ENCODE results near the gene RDX. TPM values are rescaled to one million over a fixed set of nuclear protein-coding genes. Genes with fewer than 3 reads are reported as not detected.

The RDX gene
- total RNA-seq, 1 experiment from 2014 or later = 77.4 TPM

DNA sequence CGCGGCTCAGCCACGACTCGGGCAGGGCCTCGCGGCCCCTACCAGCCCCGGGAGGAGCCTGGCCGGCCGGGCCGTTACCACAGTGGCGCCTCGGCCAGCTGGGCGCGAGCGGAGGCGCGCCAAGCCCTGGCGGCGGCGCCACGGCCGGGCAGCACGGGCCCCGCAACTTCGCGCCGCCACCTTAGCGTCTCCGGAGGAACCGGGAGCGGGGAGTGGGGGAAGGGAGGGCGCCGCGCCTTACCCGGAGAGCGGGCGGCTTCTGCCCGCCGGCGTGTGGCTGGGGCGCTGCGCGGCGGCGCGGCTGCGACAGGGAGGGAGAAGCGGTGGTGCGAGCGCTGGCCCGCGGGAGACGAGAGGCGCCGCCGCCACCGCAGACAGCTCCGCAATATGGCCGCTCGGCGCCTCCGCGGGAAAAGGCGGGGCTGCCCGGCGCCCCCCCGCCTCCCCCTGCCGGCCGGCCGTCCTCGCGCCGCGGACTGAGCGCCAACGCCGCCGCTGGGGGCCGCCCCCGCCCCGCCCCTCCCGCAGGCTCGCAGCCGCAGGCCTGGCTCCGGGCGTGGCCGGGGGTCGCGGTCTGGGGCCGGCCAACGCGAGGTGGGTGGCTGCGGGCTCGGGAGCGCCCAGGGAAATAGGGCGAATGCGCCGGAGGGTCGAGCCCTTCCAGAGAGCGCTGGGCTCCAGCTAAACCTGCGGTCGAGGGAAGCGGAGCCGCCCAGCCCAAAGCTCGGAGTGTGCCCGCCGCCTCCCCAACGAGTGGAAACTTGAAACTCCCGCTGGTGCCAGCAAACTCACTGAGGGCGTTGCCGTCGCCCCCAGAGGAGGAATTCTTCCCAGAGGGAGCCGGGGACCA lies at the start of gene RDX (continued):
- TF ChIP-seq, protein P1, sequence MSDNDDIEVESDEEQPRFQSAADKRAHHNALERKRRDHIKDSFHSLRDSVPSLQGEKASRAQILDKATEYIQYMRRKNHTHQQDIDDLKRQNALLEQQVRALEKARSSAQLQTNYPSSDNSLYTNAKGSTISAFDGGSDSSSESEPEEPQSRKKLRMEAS (CRISPR knock-in tag; IDR thresholded peaks at IDR 0.05) = no peak
- no peak for TF ChIP-seq CBFB (CRISPR knock-in tag; IDR thresholded peaks at IDR 0.05; ENCODE audit: low read depth)
- TF ChIP-seq, protein P2, sequence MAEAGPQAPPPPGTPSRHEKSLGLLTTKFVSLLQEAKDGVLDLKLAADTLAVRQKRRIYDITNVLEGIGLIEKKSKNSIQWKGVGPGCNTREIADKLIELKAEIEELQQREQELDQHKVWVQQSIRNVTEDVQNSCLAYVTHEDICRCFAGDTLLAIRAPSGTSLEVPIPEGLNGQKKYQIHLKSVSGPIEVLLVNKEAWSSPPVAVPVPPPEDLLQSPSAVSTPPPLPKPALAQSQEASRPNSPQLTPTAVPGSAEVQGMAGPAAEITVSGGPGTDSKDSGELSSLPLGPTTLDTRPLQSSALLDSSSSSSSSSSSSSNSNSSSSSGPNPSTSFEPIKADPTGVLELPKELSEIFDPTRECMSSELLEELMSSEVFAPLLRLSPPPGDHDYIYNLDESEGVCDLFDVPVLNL (CRISPR knock-in tag; IDR thresholded peaks at IDR 0.05; ENCODE audit: borderline replicate concordance, low read depth) = peak; percentile 81
- 0 out of 2 replicates have a peak, but pooled peaks have one; percentile 42 for TF ChIP-seq TP53 (CRISPR knock-in tag; IDR thresholded peaks at IDR 0.05)
- TF ChIP-seq, protein P3, sequence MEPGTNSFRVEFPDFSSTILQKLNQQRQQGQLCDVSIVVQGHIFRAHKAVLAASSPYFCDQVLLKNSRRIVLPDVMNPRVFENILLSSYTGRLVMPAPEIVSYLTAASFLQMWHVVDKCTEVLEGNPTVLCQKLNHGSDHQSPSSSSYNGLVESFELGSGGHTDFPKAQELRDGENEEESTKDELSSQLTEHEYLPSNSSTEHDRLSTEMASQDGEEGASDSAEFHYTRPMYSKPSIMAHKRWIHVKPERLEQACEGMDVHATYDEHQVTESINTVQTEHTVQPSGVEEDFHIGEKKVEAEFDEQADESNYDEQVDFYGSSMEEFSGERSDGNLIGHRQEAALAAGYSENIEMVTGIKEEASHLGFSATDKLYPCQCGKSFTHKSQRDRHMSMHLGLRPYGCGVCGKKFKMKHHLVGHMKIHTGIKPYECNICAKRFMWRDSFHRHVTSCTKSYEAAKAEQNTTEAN (CRISPR knock-in tag; IDR thresholded peaks at IDR 0.05) = 0 out of 2 replicates have a peak, but pooled peaks have one; percentile 20
- TF ChIP-seq, protein P4, sequence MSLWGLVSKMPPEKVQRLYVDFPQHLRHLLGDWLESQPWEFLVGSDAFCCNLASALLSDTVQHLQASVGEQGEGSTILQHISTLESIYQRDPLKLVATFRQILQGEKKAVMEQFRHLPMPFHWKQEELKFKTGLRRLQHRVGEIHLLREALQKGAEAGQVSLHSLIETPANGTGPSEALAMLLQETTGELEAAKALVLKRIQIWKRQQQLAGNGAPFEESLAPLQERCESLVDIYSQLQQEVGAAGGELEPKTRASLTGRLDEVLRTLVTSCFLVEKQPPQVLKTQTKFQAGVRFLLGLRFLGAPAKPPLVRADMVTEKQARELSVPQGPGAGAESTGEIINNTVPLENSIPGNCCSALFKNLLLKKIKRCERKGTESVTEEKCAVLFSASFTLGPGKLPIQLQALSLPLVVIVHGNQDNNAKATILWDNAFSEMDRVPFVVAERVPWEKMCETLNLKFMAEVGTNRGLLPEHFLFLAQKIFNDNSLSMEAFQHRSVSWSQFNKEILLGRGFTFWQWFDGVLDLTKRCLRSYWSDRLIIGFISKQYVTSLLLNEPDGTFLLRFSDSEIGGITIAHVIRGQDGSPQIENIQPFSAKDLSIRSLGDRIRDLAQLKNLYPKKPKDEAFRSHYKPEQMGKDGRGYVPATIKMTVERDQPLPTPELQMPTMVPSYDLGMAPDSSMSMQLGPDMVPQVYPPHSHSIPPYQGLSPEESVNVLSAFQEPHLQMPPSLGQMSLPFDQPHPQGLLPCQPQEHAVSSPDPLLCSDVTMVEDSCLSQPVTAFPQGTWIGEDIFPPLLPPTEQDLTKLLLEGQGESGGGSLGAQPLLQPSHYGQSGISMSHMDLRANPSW (CRISPR knock-in tag; conservative IDR thresholded peaks at IDR 0.05; ENCODE audit: low read depth) = no peak
- TF ChIP-seq, protein P5, sequence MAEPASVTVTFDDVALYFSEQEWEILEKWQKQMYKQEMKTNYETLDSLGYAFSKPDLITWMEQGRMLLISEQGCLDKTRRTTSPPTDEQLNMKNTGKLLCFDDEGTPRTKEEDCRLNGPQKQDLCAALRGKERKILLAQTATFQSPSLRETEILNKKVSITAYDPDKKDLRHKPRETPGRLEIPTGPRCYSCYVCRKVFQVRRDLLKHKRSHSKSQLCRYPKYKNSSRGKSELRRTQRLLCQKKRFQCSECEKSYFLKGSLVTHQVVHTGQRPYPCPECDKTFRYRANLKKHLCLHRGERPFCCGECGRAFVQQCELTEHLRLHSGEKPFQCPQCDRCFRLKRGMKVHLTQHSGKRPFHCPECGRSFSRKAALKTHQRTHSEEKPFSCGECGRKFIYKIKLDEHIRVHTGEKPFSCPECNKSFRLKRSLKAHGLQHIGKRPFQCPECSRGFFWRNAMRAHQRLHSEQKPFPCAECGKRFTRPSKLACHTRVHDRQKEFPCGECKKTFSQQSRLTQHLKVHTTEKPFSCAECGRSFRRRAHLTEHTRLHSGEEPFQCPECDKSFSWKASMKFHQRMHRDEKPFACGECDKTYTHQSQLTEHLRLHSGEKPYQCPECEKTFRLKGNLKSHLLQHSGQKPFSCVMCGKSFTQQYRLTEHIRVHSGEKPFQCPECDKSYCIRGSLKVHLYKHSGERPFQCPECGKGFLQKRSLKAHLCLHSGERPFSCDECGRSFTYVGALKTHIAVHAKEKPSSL (CRISPR knock-in tag; conservative IDR thresholded peaks at IDR 0.05) = no peak
- TF ChIP-seq NR3C1 (CRISPR knock-in tag; conservative IDR thresholded peaks at IDR 0.05; ENCODE audit: low read depth) = peak; percentile 52; the same call in 1 of the 2 replicates
- peak; percentile 77 for TF ChIP-seq SP1 (CRISPR knock-in tag; conservative IDR thresholded peaks at IDR 0.05)
- no peak for TF ChIP-seq GRHL2 (CRISPR knock-in tag; IDR thresholded peaks at IDR 0.05; ENCODE audit: insufficient replicate concordance, severe bottlenecking)
- TF ChIP-seq CREM (CRISPR knock-in tag; IDR thresholded peaks at IDR 0.05) = peak; percentile 56; the same call in 1 of the 2 replicates
- TF ChIP-seq GTF2I (CRISPR knock-in tag; conservative IDR thresholded peaks at IDR 0.05) = no peak
- TF ChIP-seq, protein P6, sequence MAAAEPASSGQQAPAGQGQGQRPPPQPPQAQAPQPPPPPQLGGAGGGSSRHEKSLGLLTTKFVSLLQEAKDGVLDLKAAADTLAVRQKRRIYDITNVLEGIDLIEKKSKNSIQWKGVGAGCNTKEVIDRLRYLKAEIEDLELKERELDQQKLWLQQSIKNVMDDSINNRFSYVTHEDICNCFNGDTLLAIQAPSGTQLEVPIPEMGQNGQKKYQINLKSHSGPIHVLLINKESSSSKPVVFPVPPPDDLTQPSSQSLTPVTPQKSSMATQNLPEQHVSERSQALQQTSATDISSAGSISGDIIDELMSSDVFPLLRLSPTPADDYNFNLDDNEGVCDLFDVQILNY (CRISPR knock-in tag; IDR thresholded peaks at IDR 0.05) = peak; percentile 82; the same call in 1 of the 2 replicates
- TF ChIP-seq GABPB1 (CRISPR knock-in tag; IDR thresholded peaks at IDR 0.05) = no peak
- TF ChIP-seq, protein P7, sequence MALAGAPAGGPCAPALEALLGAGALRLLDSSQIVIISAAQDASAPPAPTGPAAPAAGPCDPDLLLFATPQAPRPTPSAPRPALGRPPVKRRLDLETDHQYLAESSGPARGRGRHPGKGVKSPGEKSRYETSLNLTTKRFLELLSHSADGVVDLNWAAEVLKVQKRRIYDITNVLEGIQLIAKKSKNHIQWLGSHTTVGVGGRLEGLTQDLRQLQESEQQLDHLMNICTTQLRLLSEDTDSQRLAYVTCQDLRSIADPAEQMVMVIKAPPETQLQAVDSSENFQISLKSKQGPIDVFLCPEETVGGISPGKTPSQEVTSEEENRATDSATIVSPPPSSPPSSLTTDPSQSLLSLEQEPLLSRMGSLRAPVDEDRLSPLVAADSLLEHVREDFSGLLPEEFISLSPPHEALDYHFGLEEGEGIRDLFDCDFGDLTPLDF (CRISPR knock-in tag; IDR thresholded peaks at IDR 0.05) = no peak
- peak; percentile 46; the same call in 1 of the 2 replicates for TF ChIP-seq JUN (CRISPR knock-in tag; IDR thresholded peaks at IDR 0.05)
- TF ChIP-seq, protein P8, sequence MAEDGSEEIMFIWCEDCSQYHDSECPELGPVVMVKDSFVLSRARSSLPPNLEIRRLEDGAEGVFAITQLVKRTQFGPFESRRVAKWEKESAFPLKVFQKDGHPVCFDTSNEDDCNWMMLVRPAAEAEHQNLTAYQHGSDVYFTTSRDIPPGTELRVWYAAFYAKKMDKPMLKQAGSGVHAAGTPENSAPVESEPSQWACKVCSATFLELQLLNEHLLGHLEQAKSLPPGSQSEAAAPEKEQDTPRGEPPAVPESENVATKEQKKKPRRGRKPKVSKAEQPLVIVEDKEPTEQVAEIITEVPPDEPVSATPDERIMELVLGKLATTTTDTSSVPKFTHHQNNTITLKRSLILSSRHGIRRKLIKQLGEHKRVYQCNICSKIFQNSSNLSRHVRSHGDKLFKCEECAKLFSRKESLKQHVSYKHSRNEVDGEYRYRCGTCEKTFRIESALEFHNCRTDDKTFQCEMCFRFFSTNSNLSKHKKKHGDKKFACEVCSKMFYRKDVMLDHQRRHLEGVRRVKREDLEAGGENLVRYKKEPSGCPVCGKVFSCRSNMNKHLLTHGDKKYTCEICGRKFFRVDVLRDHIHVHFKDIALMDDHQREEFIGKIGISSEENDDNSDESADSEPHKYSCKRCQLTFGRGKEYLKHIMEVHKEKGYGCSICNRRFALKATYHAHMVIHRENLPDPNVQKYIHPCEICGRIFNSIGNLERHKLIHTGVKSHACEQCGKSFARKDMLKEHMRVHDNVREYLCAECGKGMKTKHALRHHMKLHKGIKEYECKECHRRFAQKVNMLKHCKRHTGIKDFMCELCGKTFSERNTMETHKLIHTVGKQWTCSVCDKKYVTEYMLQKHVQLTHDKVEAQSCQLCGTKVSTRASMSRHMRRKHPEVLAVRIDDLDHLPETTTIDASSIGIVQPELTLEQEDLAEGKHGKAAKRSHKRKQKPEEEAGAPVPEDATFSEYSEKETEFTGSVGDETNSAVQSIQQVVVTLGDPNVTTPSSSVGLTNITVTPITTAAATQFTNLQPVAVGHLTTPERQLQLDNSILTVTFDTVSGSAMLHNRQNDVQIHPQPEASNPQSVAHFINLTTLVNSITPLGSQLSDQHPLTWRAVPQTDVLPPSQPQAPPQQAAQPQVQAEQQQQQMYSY (CRISPR knock-in tag; IDR thresholded peaks at IDR 0.05) = no peak
